ENCODE results near the gene MNAT1.

The MNAT1 gene

DNA sequence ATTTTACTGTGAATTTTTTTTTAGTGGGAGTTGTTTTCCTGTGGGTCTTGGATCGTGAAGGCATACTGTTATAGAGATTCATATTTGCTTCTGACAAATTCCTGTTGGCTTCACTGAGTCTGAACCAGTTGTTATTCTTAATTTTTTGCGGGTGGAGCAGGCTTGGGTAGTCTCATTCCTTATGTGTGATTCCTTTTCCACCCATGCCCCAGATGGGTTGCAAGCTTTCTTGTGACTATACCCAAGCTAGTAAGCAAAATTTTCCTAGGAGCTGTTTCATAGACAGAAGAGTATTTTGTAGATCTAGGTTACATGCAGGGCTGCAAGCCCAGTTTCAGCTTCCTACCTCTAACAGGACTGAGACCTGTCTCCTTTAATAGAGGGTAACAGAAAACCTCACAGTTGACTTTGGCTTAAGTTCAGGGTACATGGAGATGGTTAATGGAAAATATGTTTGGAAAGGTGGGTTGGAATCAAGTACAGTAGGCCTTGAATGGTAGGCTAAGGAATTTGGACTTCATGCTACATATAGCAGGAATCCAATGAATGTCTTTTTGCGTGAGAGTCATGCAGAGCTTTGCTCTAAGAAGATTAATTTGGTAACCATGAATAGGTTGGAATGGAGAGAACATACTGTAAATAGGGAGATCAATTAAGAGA lies 217.3 kb downstream of the MNAT1 start:
- CTCF ChIA-PET, result no interaction called here
- TF ChIP-seq, protein P1, sequence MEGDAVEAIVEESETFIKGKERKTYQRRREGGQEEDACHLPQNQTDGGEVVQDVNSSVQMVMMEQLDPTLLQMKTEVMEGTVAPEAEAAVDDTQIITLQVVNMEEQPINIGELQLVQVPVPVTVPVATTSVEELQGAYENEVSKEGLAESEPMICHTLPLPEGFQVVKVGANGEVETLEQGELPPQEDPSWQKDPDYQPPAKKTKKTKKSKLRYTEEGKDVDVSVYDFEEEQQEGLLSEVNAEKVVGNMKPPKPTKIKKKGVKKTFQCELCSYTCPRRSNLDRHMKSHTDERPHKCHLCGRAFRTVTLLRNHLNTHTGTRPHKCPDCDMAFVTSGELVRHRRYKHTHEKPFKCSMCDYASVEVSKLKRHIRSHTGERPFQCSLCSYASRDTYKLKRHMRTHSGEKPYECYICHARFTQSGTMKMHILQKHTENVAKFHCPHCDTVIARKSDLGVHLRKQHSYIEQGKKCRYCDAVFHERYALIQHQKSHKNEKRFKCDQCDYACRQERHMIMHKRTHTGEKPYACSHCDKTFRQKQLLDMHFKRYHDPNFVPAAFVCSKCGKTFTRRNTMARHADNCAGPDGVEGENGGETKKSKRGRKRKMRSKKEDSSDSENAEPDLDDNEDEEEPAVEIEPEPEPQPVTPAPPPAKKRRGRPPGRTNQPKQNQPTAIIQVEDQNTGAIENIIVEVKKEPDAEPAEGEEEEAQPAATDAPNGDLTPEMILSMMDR (IDR thresholded peaks at IDR 0.05; ENCODE audit: control extremely low read depth, extremely low read depth, low read depth, missing control alignments), result no peak
- POLR2A ChIA-PET, result no interaction called here
- DNase-seq (ENCODE audit: extremely low spot score), result no peak

DNA sequence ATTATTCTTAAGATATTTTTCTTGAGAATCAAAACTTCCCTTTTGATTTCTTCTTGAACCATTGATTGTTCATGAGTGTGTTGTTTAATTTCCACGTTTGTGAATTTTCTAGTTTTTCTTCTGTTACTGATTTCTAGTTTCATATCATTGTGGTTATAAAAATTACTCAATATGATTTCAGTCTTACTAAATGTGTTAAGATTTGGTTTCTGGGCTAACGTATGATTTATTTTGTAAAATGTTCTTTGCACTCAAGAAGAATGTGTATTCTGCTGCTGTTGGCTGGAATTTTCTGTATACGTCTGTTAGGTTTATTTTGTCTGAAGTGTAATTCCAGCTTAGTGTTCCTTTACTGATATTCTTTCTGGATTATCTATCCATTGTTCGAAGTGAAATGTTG lies 221.6 kb downstream of the MNAT1 start:
- no peak for DNase-seq (ENCODE audit: extremely low spot score)
- ChIA-PET CTCF (no interaction called here), POLR2A (no interaction called here)
- TF ChIP-seq, protein P1 (IDR thresholded peaks at IDR 0.05; ENCODE audit: control extremely low read depth, extremely low read depth, low read depth, missing control alignments), result no peak

DNA sequence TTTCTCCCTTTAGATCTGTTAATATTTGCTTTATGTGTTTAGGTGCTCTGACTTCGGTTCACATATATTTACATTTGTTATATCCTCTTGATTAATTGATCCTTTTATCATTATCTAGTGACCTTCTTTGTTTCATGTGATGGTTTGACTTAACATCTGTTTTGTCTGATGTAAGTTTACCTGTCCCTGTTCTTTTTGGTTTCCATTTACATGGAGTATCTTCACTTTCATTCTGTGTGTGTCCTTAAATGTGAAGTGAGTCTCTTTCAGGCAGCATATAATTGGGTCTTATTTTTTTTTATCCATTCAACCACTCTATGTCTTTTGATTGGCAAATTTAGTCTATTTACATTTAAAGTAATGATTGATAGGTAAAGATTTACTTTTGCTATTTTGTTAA lies 222.1 kb downstream of the MNAT1 start:
- ChIA-PET CTCF (no interaction called here), POLR2A (no interaction called here)

DNA sequence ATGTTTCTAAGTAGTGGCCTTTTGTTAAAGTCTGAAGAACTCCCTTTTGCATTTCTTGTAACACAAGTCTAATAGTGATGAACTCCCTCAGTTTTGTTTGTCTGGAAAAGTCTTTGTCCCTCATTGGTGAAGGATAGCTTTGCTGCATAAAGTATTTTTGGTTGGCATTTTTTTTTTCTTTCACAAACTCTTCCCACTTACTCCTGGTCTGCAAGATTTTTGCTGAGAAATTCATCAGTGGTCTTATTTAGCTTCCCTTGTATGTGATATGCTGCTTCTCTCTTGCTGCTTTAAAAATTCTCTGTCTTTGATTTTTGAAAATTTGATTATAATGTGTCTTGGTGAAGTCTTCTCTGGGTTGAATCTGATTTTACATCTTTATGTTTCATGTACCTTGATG lies 223.6 kb downstream of the MNAT1 start:
- POLR2A ChIA-PET, result no interaction called here

More for the DNA sequence above, 222.1 kb downstream of the MNAT1 start:
- TF ChIP-seq, protein P1 (IDR thresholded peaks at IDR 0.05; ENCODE audit: control extremely low read depth, extremely low read depth, low read depth, missing control alignments), result no peak
- no peak for DNase-seq (ENCODE audit: extremely low spot score)

DNA sequence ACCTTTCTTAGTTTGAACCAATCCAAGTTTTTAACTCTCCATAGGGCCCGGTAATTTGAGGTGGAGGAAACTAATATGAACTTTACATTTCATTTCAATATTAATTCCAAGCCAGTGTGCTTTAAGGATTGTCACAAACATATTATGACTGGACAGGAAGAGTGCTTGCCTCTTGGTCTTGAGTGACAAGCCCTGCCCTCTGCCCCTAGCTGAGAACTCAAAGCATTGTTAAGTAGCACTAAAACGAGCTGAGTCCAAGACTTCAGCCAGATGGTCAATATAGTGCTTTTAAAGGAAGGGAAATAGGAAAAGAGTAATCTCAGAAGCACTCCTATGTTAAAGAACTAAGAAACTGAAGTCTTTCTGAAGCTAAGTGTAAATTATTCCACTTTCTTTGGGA lies 229.2 kb downstream of the MNAT1 start:
- DNase-seq (ENCODE audit: extremely low spot score), result no peak
- CTCF ChIA-PET, result interaction anchor here (0.9 to 1.6 kb wide), 5 partner anchors 15 to 39 kb away, joined by 3 to 5 read pairs (median 4); partner anchors contain the start of gene TRMT5
- POLR2A ChIA-PET, result no interaction called here
- TF ChIP-seq, protein P1 (IDR thresholded peaks at IDR 0.05; ENCODE audit: control extremely low read depth, extremely low read depth, low read depth, missing control alignments), result no peak

More for the DNA sequence above, 223.6 kb downstream of the MNAT1 start:
- DNase-seq (ENCODE audit: extremely low spot score), result no peak
- CTCF ChIA-PET, result no interaction called here
- TF ChIP-seq, protein P1 (IDR thresholded peaks at IDR 0.05; ENCODE audit: control extremely low read depth, extremely low read depth, low read depth, missing control alignments), result no peak

DNA sequence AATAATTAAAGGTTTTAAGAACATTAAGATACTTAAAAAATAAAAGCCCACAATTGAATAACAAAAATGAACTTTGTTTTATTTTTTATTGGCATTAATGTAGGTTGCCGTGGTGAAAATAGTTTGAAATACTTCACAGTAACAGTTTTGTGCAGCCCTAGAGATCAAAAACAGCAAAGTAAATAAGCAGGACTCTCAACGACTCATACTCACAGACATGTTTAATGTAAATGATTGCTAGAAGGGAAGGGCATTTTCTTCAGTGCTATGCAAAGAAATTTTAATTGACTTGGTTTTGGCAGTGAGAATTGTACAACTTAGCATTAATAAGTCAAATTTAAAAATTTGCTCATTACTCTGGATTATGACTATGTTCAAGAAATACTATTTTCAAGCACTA lies 230.3 kb downstream of the MNAT1 start:
- ChIA-PET POLR2A (no interaction called here), CTCF (interaction anchor here (1.4 kb wide), 1 partner anchor 14 kb away, joined by 5 read pairs; no protein-coding TSS in a partner anchor)
- no peak for DNase-seq (ENCODE audit: extremely low spot score)
- TF ChIP-seq, protein P1 (IDR thresholded peaks at IDR 0.05; ENCODE audit: control extremely low read depth, extremely low read depth, low read depth, missing control alignments), result no peak

Measured in GM10248 (cell line).